ENCODE results near the gene TEX53.

Gene TEX53

DNA sequence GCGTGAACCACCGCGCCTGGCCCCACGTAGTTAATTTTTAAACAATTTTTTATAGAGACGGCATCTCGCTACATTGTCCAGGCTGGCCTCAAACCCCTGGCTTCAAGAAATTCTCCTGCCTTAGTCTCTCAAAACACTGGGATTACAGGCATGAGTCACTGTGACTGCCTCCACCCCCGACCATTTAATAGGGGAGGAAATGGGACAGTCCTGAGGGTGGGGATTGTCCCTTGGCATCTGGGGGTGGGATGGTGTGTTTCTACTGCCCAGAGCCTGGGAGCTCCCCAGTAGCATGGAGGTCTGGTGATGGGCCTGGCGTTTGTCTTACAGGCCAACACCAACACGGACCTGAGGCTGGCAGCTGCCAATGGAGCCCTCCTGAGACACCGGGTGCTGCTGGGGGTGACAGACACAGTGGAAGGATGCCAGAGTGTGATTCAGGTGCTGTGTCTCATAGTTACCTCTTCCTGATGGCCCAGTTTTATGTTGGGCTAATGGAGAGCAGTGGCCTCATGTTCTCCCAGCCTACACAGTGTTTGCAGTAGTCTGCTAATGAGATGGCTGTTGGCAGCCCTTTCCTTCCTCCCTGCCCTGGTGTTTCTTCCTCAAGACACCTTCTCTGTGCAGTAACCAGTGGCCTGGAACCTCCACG is 24.0 kb downstream of the TEX53 start:
- no peak for DNase-seq

DNA sequence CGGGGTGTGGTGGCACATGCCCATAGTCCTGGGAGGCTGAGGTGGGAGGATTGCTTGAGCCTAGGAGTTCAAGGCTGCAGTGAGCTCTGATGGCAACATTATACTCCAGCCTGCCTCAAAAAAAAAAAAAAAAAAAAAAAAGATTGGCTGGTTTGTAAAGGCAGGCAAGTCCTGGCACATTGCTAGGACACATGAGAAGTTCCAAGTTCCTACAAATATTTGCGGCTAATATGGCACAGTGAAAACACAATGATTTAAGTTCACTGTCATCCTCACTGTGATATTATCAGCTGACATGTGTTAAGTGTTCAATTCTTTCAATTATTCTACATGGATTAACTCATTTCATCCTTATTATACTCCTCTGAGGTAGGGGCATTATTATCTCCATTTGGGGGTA is 26.4 kb downstream of the TEX53 start:
- no peak for DNase-seq

DNA sequence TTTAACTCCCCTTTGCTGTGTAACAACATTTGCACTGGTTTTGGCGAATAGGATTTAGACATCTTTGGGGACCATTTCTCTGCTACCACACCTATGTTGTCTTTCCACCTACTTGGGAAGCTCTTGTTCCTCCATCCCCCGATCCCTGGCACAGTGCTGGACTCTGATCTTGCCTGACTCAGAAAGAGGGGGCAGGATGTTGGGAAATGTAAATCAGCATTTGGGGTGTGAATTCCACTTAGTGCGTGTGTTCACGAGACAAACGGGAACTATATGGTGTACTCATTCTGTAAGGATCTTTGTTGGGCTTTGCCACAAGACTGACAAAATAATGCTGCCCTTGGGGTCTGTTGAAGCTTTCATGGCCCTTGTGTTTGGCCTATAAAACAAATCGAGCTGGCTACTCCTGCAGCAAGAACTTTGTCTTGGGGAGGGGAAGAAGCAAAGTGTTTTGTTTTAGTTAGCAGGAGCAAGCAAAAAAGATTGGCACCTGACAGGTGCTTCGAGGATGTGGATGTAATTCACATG is 28.0 kb downstream of the TEX53 start:
- DNase-seq = no peak

DNA sequence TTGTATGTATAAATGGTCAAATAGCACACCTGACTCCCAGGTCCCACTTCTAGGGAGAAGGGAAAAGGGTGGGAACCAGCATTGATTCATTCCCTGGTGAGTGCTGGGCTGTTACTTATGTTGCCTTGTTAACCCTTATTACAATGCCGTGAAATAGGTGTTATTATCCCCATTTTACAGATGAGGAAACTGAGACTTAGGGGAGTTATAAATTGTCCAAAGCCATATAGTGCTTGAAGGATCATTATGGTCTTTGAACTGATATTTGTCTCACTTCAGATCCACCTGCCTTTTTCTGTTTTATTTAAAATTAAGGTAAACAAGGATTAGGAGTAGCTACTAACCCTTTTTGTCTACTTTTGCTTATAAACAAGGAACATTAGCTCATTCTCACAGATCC is 30.1 kb downstream of the TEX53 start:
- DNase-seq = no peak

DNA sequence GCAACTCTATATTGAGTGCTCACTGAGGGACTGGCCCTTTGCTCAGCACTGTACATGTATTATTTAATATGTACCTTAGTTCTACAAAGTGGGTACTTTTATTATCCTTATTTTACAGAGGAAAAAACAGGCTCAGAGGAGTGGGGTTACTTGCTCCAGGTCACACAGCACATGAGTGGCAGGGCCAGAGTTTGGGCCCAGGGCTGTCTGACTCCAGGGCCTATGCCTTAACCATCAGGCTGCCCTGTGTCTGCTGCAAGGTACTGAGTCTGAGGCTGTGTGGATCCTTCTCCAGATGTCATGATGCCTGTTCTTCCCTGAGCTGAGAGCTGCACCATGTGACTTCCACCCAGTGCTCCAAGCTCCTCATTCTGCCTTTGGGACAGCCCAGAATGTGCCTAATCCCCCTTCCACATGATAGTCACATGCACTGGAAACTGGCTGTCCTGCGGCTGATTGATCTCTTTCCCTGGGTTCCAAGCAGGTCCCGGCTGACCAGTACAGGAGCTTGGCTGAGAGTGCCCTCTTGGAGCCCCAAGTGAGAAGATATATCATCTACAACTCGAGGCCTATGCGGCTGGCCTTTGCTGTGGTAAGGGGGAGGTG is 31.1 kb downstream of the TEX53 start:
- peak; percentile 44 for DNase-seq

DNA sequence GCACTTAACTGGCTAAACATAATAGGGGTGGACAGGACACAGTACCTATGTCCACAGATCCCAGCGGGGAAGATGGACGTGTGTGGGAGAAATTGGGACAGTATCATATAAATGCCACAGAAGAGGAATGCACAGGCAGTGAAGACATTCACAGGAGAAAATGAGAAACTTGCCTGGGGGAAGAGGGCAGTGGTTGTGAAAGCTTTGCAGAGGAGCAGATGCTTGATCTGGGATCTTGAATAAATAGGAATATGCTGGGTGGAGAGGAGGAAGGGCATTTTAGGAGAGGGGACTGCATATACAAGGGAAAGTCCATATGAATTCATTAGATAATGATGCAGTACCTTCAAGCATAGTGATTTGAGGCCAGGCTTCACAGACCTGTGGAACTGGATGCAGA is 32.9 kb downstream of the TEX53 start:
- no peak for DNase-seq

DNA sequence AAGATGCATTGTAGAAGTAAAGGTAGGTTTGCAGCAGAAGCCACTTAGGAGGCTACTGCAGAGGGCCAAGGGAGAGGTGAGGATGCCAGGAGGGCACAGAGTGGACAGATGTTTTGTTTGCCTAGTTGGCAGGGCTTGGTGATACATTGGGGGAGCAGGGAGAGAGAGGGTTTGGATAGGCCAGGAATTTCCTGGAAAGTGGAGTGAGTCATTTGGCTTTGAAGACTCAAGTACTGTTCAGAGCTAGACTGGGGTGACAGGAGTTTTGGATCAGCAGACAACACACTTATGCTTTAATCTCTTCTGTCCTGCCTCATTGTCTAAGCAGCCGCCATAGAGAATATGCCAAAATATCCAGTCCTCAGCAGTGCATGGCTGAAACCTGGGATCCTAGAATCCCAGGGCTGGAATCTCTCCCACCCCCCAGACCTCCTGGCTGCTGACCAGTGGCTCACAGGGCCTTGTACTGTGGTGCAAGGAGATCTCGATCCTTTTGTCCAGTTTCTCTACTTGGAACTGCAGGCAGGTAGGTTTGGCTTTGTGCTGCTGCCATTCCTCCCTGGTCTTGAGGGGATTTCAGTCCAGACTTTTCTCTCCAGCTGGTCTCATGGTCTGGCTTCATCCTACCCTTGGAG is 35.5 kb downstream of the TEX53 start:
- no peak for DNase-seq

DNA sequence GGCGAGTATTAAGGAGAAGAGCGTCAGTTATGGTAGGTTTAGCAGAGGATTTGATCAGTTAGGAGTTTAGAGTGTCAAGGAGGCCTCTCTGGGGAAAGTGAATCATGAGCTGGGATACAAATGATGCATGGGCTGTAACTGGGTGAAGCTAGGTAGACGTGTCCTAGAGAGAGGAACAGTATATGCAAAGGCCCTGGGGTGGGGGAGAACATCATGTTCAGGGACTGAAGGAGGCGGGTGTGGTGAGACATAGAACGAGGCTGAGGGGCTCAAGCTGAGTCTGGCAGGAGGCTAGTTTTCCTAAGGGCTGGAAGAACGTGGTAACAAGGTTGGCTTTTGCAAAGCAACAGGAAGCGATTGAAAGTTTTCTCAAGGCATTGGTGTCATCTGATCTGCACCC is 36.0 kb downstream of the TEX53 start:
- DNase-seq = no peak

DNA sequence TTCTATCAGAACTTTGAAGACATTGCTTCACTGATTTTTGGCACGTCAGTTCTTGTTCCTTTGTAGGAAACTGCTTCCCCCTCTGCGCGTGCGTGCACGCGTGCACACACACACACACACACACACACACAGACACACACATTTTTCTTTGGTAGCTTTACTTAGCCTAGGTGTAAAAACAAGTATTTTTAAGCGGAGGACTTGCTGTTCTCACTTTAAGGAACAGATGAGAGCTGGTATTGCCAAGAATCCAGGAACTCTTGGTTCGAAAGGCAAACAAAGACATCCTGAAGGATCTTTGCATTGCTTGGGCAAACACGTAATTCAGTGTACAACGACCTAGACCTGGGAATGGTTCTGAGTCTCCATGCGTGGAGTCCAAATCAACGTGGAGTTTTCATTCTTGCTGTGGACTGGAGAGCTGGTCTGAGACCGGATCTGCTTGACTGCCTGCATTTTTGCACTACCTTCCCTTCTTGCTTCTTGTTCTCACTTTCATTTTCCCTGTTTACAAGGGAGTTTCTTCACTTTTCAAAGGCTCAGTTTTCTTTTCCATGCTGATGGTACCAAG is 38.3 kb downstream of the TEX53 start:
- DNase-seq = no peak

DNA sequence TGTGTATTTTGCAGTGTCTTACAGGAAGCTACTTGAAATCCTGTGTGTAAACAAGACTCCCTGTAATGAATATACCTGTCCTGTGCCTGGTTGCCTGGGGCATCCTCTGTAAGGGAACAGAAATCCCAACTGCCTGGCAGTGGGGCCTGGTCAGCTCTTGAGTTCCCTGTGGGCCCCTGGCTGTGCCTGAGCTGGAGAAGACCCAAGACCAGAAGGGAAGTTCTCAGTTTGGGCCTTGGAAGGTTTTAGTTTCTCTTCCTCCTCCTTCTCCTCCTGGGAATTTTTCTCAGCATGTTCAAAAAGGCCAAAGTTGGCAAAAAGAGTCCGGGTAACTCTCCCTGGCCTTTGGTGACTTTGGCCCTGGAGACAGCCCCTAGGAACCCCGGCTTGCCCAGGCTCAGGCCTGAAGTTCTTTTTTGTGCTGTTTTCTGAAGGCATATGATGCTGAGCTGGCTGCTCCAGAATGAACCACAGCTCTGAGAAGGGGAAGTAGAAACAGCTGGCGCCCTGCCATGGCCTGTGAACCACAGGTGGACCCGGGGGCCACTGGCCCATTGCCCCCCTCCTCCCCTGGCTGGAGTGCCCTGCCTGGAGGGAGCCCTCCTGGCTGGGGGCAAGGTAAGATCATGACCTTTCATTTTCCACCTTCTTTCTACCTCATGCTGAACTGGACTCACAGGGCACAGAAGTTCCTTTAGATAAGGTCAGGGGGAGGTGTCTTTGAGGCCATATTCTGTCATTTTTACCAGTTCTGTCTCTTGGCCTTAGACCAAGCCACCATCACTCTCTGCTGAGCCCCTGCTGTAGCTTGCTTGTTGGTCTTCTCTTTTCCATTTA is 40.7 kb downstream of the TEX53 start:
- no peak for DNase-seq

DNA sequence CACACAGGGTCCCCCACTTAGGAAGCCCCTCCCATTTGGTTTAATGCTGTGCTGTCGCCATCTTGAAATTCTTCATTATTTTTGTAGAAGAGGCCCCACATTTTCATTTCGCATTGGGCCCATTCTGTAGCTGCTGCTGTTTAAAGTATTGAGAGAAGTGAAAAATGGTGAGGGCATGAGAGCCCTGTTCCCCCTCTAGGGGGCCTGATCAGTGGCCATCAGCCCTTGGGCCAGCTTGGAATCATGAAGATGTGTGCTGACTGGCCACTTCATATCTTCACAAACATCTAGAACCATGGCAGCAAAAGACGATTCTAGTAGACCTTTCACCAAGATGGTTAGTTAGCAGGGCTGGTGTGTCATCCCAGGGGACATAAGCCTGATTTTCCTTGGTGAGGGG is 43.2 kb downstream of the TEX53 start:
- DNase-seq = no peak

DNA sequence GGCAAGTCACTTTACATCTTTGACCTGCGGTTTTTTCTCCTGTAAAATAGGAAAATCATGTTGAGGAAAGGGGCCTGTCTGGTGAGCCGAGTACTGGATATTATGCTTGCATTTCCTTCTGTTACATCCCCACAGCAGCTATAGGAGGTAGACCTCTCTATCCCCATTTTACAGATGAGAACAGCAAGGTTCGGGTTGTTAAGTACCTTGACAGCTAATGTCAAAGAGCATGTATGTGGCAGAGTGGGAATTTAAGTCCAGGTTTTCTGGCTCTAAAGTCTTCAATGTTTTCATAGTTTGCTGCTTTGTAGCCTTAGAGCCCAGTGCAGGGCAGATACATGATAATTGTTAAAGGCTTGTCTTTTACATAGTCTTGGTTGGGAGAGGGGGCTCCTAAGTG is 43.7 kb downstream of the TEX53 start:
- DNase-seq = no peak

DNA sequence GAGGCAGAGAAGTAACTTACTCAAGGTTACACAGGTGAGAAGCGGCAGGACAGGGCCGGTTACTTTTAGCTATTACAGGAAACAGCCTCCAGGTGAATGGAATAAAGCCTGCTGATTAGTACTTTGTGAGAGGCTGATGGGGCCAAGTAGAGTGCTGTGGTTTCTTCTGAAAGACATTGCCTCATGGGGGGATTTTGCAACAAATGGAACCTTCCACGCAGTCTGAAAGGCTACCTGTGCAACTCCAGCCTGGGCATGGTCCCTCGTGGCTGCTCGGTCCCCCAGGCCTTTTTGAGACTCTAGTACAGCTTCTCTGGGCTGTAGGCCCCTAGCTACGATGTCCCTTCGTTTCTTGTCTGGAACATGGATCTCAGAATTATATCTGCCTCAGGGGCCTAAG is 44.5 kb downstream of the TEX53 start:
- no peak for DNase-seq

DNA sequence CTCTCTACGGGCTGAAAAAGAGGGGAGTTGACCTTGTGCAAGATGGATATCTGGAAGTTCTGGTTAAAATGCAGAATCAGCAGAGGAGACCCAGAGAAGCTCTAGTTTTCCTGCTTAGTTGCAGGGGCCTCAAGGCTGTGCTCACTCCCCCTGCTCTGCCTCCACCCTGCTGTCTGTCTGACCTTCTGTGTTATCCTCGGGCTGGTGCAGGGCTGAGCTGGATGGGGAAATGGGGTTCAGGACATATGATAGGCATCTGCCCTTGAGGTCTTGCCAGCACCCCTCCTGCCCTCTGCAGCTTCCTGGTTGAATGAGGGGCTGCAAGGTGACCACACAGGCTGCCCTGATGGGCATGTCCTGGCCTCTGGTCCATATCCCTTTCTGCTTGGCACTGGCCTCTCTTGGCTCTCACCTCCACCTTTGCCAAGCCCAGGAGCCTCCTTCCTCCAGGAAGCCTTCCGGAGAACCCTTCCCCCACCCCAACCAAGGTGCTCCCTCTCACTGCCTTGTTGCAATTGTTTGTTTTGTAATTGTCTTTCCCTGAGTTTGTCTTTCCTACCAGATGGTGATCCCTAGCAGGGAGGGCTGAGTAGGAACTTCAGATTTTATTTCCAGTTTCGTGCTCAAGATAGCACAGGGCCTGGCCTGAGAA is 45.2 kb downstream of the TEX53 start:
- no peak for DNase-seq

DNA sequence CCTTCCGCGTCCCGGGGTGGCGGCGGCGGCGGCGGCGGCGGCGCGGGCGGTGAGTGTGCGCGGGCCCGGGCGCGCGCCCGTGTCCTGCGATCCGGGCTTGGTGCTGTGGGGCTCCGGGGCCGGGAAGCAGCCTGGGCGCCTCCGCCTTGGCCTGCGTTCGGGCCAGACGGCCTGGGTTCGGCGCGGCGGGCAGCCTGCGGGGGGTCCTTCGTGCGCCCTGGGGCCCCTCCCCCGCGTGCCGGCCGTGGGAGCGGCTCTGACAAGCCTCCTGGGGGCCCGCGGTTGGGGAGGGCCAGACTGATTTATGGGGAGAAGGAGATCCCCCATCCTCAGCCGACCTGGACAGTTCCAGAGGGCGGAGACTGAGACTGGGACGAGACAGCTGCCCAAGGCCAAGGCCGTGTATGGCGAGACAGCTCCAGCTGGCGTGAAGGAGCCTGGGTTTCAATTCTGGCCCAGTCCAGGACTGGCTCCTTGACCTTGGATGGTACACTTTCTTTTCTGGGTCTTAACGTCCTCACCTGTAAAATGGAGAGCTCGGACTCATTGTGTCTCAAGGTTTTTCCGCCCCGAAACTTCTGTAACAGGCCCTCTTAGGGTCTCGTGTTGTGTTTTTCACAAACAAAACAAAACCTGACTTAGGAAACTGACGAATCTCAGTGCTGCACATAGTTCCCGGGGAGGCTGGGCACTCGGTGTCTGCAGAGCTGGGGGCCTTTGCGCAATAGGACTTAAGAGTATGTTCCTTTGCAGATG is 45.9 kb downstream of the TEX53 start:
- peak; percentile 81 for DNase-seq

DNA sequence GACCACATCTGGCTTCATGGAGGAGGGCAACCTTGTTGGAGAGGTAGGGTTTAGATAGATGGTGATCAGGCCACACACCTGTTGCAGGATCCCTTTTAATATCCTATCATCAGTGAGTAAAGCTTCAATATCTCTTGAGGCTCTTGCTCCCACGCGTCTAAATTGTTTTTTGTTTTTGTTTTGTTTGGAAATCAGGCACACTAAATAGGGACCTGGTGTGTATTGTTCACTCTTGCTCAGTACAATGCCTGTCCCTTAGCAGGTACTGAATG is 49.1 kb downstream of the TEX53 start:
- DNase-seq = no peak

DNA sequence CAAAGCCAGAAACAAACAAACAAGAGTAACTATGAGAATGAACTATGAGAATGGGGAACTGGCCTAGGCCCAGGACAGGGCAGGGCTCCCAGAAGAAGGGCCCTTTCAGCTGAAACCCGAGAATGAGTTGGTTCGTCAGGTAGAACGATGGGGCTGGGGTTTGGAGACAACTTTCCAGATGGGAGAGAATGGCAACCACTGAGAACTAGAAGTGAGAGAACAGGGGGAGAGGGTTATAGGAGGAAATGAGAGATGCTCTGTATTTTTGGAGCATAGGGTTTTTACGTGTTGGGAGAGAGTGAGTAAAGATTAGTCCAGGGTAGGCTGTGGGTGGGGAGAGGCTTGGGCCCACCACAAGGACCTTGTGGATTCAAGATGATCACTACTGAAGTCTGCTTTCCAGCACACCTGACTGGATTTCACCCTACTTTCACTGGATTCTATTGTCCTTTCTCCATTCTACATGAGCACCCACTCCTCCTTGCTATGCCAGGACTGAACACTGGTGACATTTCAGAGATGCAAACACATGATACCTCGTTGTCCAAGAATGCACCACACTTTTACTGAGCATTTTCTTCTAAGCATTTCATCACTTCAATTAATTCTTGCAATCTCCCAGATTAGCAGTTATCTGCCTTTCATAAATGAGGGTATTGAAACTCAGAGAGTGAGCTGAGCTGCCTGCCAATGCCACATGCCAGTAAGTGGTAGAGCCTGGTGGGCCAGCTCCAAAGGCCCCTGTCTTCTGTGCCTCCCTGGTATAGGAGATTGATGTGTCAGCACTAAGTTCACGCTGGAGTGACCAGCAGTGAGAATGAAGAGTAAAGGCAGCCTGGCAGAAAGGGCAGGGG is 49.7 kb downstream of the TEX53 start:
- no peak for DNase-seq

DNA sequence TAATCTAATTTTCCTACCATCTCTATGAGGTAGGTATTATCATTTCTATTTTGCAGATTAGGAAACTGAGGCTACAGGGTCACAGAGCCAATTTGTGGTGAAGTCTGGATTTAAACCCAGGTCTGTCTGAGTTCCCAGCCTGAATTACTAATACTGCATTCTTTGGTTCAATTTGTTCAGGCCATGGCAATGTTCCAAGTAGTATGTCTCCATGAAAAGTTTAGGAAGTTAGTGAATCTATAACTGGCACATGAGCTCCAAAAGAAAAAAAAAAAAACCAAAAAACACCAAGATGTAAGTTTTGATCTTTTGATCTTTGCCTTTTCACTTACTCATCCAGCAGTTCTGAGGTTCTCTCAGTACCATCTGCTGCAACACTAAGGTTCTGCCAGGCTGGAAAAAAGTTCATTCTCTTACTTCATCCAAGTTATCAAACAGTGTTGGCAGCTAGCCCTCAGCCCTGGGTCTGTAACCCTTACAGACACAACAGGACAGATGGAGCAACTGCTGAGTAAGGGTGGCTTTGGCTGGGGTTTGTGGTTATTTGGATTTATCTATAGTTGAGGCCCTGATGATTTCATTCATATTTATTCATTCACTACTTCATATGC is 50.9 kb downstream of the TEX53 start:
- no peak for DNase-seq

Measured in activated effector memory CD4-positive, alpha-beta T cell treated with anti-CD3 and anti-CD28 coated beads, Interleukin-2, amount 50 U/mL, for 16 hours (primary cell).